GM18499 (cell line): ENCODE data around the gene RMND5A.
"Not testable (repeated sequence)": the region's sequence is repeated elsewhere in the genome, so short reads cannot be mapped to it uniquely, and the experiment has no call there.

ENCODE experiments used
- ATAC-seq: cut with Tn5 transposase; IDR thresholded peaks from one replicate; pipeline ENCODE4 v1.9.1; 2021; ENCODE audit warnings: moderate number of reproducible peaks; ENCODE audit not compliant: insufficient read depth, unreplicated experiment

Gene RMND5A

GRCh38 chr2:86708126-86708525 is 12.0 kb upstream of the RMND5A start:
- not testable (repeated sequence) for ATAC-seq

- not testable (repeated sequence) for ATAC-seq
Measured at GRCh38 chr2:86714579-86715173, 5.4 kb upstream of the RMND5A start.

GRCh38 chr2:86719263-86719636 is 841 bp upstream of the RMND5A start:
- ATAC-seq, result not testable (repeated sequence)

- ATAC-seq, result peak; percentile 20
Measured at GRCh38 chr2:86720540-86721320, 639 bp downstream of the RMND5A start.

GRCh38 chr2:86725706-86726105 is 5.6 kb downstream of the RMND5A start:
- ATAC-seq, result not testable (repeated sequence)

GRCh38 chr2:86732040-86732525 is 12.0 kb downstream of the RMND5A start:
- not testable (repeated sequence) for ATAC-seq

GRCh38 chr2:86732837-86733236 is 12.7 kb downstream of the RMND5A start:
- not testable (repeated sequence) for ATAC-seq

- not testable (repeated sequence) for ATAC-seq
Measured at GRCh38 chr2:86733528-86733927, 13.4 kb downstream of the RMND5A start.

GRCh38 chr2:86734896-86735295 is 14.8 kb downstream of the RMND5A start:
- ATAC-seq, result not testable (repeated sequence)

- not testable (repeated sequence) for ATAC-seq
Measured at GRCh38 chr2:86739485-86739884, 19.4 kb downstream of the RMND5A start.

- not testable (repeated sequence) for ATAC-seq
Measured at GRCh38 chr2:86739889-86740288, 19.8 kb downstream of the RMND5A start.

- ATAC-seq, result not testable (repeated sequence)
Measured at GRCh38 chr2:86741889-86742498, 21.9 kb downstream of the RMND5A start.

GRCh38 chr2:86744152-86744551 is 24.1 kb downstream of the RMND5A start:
- no peak for ATAC-seq

GRCh38 chr2:86746939-86747338 is 26.8 kb downstream of the RMND5A start:
- ATAC-seq, result no peak

- peak; percentile 57 for ATAC-seq
Measured at GRCh38 chr2:86747711-86748639, 27.9 kb downstream of the RMND5A start.

- ATAC-seq, result no peak
Measured at GRCh38 chr2:86750240-86750839, 30.2 kb downstream of the RMND5A start.

GRCh38 chr2:86751778-86752177 is 31.7 kb downstream of the RMND5A start:
- no peak for ATAC-seq

- no peak for ATAC-seq
Measured at GRCh38 chr2:86752934-86753333, 32.8 kb downstream of the RMND5A start.

- ATAC-seq, result no peak
Measured at GRCh38 chr2:86753606-86754005, 33.5 kb downstream of the RMND5A start.

- ATAC-seq, result no peak
Measured at GRCh38 chr2:86758405-86758804, 38.3 kb downstream of the RMND5A start.
